HG03432 (cell line): ENCODE data around the gene KIAA1217.

ENCODE experiments used
- ATAC-seq: cut with Tn5 transposase; IDR thresholded peaks from one replicate; pipeline ENCODE4 v1.9.1; 2021; ENCODE audit warnings: mild to moderate bottlenecking, moderate library complexity; ENCODE audit not compliant: unreplicated experiment

KIAA1217 gene, protein sequence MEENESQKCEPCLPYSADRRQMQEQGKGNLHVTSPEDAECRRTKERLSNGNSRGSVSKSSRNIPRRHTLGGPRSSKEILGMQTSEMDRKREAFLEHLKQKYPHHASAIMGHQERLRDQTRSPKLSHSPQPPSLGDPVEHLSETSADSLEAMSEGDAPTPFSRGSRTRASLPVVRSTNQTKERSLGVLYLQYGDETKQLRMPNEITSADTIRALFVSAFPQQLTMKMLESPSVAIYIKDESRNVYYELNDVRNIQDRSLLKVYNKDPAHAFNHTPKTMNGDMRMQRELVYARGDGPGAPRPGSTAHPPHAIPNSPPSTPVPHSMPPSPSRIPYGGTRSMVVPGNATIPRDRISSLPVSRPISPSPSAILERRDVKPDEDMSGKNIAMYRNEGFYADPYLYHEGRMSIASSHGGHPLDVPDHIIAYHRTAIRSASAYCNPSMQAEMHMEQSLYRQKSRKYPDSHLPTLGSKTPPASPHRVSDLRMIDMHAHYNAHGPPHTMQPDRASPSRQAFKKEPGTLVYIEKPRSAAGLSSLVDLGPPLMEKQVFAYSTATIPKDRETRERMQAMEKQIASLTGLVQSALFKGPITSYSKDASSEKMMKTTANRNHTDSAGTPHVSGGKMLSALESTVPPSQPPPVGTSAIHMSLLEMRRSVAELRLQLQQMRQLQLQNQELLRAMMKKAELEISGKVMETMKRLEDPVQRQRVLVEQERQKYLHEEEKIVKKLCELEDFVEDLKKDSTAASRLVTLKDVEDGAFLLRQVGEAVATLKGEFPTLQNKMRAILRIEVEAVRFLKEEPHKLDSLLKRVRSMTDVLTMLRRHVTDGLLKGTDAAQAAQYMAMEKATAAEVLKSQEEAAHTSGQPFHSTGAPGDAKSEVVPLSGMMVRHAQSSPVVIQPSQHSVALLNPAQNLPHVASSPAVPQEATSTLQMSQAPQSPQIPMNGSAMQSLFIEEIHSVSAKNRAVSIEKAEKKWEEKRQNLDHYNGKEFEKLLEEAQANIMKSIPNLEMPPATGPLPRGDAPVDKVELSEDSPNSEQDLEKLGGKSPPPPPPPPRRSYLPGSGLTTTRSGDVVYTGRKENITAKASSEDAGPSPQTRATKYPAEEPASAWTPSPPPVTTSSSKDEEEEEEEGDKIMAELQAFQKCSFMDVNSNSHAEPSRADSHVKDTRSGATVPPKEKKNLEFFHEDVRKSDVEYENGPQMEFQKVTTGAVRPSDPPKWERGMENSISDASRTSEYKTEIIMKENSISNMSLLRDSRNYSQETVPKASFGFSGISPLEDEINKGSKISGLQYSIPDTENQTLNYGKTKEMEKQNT (N-terminal part only)

DNA sequence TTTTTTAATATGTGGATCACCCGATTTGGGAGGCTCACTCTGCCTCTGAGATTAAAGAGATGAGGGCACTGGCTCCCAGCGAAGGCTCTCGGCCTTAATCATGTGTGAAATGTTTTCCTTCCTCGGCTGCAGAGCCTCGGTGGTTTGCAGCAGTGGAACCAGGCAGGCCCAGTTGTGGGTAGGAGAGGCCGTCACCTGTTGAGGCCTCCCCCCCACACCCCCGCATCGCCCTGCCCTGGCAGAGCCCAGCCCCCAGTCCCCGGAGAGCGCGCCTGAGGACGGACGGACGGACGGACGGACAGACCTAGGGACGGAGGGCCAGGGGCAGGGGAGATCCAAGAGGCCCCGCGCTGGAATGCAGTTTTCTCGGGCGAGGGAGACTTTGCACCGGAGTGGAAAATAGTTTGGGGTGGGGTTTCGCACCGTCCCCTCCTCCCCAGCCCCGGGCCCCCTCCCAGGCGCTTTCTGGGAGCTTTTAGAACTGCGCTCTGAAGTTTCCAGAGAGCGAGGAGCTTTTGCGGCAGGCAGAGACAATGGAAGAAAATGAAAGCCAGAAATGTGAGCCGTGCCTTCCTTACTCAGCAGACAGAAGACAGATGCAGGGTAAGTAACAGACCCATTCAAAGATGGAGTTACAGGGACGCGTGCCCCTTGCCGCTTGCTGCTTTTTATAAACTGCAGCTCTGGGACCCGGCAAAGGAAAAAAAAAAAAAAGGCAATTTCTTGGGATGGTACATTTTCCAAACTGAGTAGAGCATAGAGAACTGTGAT is at the start of gene KIAA1217:
TSS of gene KIAA1217 (plus strand) at position 478 of the 771 bp plus-strand sequence. CDS start at position 534, 56 bp downstream.
- peak; percentile 37 for ATAC-seq

DNA sequence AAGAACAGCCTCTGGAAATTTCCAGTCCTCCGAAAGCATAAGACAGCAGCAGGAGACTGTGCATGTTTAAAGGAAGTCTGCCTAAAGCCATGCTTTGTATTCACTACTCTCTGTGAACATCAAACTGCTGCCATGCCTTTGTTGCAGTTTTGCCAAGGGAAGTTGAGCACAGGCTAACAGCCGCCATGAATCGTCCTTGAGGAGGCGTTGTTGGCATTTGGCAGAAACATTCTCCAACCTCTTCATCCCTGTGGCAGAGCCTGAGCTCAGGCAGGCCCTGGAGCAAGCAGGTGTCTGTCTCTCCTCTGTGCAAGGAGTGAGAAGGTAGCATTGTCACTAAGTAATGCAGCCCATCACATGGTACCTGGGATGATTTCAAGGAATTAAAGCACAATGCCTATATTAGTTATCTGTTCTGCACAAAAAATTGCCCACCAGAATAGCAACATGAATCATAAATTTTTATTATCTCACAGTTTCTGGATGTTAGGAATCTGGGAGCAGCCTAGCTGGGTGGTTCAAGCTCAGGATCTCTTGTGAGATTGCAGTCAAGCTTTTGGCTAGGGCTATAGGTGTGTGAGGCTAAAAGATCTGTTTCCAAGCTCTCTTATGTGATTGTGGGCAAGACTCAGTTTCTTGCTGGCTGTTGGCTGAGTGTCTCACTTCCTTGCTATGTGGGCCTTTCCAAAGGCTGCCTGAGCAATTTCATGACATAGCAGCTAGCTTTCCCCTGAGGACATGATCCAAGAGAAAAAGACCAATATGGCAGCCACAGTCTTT is 46.5 kb upstream of the KIAA1217 start:
- no peak for ATAC-seq

DNA sequence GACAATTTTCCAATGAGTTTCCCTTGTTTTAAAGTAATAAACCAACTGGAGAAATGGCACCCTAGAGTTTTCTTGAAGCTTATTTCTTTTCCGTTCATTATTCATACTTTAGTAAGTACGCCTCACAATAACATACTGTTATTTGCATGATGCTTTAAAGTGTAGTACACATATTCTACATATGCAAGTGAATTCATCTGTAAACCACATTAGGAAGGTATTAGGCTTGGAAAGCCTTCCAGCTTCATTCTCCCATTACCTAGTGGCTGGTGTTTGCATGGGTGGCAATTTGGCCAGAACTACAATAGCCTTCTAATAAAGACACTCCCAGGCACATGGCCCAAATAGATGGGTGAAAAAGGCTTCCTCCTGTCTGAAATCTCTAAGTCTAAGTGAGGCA is 45.5 kb upstream of the KIAA1217 start:
- no peak for ATAC-seq

DNA sequence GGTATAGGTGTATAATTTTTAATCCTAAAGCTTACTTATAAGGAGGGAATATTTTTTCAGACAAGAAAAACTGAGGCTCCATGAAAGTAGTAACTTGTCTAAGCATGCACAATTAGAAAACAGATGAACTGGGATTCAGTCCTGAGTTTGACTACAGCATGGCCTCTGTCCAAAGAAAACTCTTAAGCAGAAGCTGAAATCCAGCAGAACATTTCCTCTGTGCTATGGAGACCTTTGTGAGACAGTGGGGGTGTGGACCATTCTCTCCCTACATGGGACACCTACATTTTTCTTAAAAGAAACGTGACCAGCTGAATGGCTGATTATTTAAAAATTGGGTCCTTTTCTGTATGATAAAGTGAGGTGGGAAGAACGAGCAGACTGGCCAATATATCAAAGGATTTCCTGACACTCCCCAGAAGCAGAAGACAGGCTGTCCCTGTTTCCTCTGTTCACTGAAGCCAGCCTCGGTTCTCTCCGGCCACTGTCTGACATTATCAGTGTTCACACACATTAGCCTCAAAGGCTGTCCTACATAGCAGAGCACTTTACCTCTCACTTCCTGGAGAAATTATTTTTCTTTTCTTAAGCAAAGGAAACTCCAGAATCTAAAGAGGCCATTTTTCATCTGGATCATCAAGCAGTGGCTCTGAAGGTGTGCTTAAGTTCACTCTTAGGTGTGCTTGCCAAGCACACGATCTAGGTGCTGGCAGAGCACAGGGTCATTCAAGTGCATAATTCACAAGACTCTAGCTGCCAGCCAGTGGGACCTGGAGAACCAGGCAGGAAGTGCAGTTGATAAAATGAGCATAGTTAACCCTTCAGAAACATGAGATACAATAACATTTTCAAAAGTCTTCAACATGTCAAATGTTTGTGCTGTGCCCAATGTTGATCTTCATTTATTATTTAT is 40.4 kb upstream of the KIAA1217 start:
- ATAC-seq: no peak

DNA sequence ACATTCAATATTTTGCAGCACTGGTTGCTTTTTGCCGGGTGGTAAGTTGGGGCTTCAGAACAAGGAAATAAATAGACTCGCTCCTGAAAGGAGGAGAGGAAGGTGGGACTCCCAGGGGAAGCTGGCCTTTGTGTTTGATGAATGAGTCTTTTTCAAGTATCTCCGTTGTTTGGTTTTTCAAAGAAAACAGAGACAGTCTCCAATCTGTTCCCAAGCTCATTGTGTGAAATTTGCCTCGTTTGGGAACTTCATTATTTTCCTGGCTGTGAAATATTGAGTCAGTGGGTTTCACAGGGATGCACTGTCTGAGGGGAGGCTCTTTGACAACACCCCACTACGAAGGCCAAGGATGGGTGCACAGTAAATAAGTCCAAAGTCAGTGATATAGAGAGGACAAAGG is 38.7 kb upstream of the KIAA1217 start:
- no peak for ATAC-seq

DNA sequence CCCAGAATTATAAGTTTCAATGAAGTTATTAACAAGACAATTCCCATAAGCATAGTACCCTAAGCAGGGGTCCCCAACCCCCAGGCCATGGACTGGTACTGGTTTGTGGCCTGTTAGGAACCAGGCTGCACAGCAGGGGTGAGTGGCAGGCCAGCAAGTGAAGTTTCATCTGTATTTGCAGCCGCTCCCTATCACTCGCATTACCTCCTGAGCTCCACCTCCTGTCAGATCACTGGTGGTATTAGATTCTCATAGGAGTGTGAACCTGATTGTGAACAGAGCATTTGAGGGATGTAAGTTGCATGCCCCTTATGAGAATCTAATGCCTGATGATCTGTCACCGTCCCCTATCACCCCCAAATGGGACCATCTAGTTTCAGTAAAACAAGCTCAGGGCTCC is 36.0 kb upstream of the KIAA1217 start:
- no peak for ATAC-seq

DNA sequence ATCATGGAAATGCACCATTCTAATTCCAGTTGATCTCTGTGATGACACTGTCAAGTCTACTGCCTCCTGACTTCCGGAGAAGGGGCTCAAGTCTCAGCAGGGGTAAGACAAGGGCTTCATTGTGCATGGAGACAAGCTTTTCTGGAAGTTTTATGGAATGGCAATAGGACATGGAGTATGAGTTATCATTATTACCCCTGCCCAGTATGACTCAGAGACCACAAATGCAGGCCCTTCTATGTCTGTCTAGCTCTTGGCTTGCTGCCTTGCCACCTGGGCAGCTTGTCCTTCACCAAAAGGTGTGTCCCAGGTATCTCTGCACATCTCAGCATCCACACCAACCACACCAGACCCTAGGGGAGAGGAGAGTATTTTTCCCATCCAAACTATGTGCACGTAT is 34.9 kb upstream of the KIAA1217 start:
- no peak for ATAC-seq

DNA sequence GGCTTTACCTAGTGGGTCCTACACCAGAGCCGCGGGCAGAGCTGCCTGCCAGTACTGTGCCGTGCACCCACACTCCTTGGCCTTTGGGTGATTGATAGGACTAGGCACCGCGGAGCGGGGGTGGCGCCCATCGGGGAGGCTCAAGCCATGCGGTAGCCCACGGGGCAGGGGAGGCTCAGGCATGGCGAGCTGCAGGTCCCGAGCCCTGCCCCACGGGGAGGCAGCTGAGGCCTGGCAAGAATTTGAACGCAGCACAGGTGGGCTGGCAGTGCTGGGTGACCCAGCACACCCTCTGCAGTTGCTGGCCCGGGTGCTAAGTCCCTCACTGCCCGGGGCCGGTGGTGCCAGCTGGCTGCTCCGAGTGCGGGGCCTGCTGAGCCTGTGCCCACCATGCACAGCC is 32.3 kb upstream of the KIAA1217 start:
- ATAC-seq: no peak

DNA sequence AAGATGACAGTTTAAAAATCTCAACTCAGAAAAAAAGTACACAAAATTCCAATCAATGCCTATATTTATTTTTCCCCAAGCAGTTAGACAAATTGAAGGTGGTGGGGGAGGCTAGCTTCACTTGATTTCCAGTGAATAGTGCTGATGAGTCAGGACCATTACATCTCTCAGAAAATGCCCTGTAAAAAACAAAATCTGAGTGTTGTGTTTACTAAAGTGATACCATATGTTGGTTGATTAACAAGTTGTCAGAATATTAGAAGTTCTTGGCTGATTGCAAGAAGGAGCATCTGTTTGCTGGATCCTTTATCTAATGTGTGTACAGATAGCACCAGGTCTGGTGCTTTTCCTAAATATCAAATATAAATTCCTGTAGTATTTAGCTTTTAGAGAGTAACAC is 31.3 kb upstream of the KIAA1217 start:
- no peak for ATAC-seq

DNA sequence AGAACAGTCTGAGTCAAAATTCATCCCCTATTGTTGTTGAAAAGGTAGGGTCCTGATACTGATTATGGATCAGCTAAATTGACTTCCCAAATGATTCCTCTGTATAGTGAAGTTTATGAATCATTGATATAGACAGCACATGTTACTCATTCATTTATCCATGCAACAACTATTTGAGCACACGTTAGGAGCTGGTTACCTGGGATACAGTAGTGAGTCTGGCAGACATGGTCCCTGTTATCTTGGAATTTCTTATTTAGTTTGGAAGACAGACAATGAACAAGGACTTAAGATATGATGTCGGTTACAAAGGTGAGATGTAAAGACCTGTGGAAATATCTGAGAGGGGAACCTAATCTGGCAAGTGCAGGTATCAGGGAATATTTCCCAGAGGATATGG is 28.0 kb upstream of the KIAA1217 start:
- ATAC-seq: no peak

DNA sequence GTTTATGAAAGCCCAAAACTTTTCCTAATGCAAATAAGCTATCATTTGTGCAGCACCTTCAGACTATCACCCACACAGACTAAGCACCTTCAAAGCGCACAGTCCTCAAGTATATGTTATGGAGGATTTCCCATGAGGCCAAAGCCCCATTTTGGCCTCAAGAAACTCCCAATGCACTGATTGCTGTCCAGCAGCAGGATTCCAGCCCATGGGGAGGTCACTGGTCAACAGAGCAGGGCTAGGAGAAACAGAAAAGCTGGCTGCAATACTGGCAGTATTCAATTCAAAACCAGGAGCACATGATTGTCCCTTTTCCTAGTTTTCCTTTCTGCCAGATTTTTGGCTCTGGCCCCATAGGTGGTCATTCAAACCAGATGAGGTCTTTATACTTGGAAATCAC is 24.5 kb upstream of the KIAA1217 start:
- ATAC-seq: no peak

DNA sequence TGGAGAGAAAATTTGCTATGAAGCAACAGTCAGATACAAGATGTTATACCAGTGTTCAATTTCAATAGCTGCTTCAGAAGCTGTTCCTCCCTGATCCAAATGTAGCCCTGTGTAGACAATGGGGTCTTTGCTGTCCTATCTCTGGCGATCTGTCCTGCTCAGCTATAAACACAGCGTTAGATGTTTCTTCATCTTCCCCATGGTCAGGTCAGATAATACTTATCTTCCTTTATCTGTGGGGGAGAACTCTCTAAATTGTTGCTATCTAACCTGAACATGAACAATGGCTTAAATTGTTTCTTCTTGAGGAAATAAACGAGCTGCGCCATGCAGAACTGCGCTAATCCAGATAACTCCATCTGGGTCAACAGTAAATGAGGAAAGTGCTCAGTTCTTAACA is 15.6 kb upstream of the KIAA1217 start:
- ATAC-seq: no peak

DNA sequence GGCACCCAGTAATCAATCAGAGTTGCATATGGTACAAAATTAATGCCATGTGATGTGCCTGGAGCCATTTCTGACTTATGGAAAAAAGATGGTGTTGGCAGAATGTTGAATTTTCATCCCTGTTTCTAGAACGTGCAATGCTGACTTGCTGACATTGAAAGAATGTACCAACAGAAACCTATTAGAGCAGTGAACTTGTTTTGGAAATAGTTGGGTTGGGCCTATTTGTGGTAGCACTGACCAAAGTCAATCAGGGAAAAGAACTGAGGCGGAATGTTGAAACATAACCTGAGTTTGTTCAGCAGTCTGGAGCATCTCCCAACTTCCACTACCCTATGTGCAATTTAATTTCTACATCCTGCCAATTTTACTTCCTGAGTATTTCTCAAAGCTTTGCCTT is 11.7 kb upstream of the KIAA1217 start:
- ATAC-seq: no peak

DNA sequence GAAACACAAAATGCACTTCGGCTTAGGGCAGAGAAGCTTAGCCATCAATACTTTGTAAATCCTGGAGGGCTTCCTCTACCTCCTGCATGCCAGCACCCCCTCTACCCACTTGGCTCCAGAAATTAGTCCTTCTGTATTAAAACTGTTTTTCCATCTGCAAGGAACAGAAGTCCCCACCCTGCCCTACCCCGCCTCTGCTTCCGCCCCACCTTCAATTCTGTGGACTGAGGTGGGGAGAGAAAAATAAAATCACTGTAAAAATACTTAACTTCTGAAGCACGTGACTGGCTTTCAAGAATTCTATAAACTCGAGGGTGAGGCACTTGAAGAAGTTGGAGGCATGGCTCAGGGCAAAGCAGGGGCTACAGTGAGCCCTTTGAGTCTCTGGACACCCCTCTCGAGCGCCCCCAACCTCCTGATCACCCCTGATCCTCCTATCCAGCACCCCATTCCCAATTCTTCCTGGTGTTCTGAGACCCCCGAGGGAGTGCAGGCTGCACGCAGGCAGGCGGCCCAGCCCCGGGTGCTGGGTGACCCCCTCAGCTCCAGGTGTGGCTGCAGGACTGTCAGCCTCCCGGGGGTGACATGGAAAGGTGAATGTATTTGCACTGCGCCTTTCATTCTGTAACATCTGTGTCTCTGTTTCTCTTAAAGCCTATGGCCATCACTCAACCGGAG is 7.3 kb upstream of the KIAA1217 start:
- ATAC-seq: no peak

DNA sequence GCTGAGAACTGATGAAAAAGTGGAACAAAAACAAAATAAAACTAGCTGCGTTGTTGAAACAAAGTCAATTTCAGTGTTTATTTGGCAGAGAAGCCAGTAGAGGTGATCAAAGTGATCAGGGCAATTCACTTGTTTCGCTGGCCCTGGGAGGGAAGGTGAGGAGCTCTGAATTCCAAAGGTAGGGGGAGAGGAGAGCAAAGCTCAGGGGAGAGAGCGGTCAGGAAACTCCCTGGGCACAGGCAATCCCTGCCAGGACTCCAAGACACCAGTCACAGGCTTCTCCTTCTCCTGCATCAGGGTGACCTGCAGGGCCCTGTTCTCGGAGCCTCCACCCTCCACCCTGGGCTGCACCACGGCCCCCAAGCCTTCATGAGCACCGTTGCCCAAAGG is 6.8 kb upstream of the KIAA1217 start:
- no peak for ATAC-seq

DNA sequence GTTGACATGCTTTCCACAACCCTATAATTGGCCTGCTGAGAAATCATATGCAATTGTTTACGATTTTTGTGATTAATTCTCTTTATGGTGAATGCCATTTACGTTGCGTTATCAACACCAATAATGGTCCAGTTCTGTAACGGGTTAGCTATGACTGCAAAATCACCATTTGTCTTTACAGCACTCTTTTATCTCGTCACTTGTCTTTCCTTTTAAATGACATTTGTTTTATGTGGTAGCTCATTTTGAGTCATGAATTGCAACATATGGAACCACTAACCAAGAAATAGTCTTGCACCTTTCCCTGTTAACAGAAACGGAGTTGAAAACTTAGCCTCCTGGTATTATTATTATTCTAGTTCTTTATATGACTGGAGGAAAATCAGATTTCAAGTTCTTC is 3.1 kb upstream of the KIAA1217 start:
- ATAC-seq: no peak

DNA sequence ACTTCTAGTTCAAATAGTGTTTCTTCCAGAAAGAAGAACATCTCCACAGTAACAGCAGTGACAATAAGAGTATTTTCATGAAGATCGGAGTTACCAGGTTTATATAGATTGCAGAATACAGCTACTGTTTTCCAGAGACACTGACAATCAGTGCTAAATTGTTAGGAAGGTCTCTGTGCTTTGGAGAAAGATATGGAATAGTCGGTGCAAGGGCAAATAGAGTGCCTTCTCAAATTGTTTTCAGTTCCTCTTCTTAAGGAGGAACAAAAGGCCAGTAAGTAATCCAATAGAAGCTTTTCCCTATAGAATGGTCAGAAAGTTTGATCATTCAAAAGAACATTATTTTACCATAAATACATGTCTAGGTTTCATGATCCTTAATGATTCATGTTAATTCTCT is 2.6 kb upstream of the KIAA1217 start:
- no peak for ATAC-seq

DNA sequence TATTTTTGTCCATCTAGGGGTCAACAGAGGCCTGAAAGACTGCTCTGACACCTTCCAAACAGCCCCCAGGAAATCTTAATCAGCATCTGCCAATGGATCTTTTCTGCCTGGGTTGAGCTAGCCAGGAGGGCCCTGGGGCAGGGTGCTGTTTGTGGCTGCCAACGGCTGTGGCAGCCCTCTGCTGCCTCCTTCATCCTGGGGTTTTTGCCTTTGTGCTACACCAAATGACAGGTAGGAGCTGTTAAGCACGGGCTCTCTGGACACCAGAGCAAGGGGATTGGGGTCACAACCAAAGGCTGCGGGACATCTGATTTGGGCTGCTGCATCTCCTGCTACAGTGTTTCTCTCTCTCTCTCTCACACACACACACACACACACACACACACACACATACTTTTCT is 2.0 kb upstream of the KIAA1217 start:
- ATAC-seq: no peak
